MV-4-11 (cell line): ENCODE measurements around the gene RNF112.

Source experiments
- DNase-seq: peaks from one replicate; lab custom pipeline; 2025; lab: John Stamatoyannopoulos, UW

The RNF112 gene

GRCh38 chr17:19387921-19388521, 23.0 kb upstream of the RNF112 start:
- DNase-seq: no peak

GRCh38 chr17:19388791-19389785, 21.9 kb upstream of the RNF112 start:
- no peak for DNase-seq

- no peak for DNase-seq
Observed at GRCh38 chr17:19390951-19391350, 20.1 kb upstream of the RNF112 start.

- DNase-seq: no peak
Observed at GRCh38 chr17:19391432-19391831, 19.6 kb upstream of the RNF112 start.

GRCh38 chr17:19392303-19392702, 18.7 kb upstream of the RNF112 start:
- DNase-seq: no peak

- DNase-seq: no peak
Observed at GRCh38 chr17:19397556-19398041, 13.4 kb upstream of the RNF112 start.

- DNase-seq: peak; percentile 81
Observed at GRCh38 chr17:19398301-19399181, 12.5 kb upstream of the RNF112 start.

GRCh38 chr17:19399750-19400450, 11.1 kb upstream of the RNF112 start:
- no peak for DNase-seq

GRCh38 chr17:19401321-19402010, 9.6 kb upstream of the RNF112 start:
- no peak for DNase-seq

GRCh38 chr17:19402171-19402570, 8.9 kb upstream of the RNF112 start:
- DNase-seq: no peak

GRCh38 chr17:19403021-19403420, 8.0 kb upstream of the RNF112 start:
- DNase-seq: no peak

- DNase-seq: no peak
Observed at GRCh38 chr17:19404264-19404663, 6.8 kb upstream of the RNF112 start.

GRCh38 chr17:19405114-19405513, 5.9 kb upstream of the RNF112 start:
- DNase-seq: no peak

- DNase-seq: no peak
Observed at GRCh38 chr17:19407601-19408345, 3.3 kb upstream of the RNF112 start.

GRCh38 chr17:19408346-19408710, 2.7 kb upstream of the RNF112 start:
- DNase-seq: no peak

GRCh38 chr17:19409066-19409465, 2.0 kb upstream of the RNF112 start:
- DNase-seq: no peak

- no peak for DNase-seq
Observed at GRCh38 chr17:19409509-19409908, 1.5 kb upstream of the RNF112 start.

- DNase-seq: no peak
Observed at GRCh38 chr17:19410091-19410490, 941 bp upstream of the RNF112 start.

GRCh38 chr17:19411631-19412030, 599 bp downstream of the RNF112 start:
- no peak for DNase-seq

GRCh38 chr17:19412510-19412909, 1.5 kb downstream of the RNF112 start:
- DNase-seq: no peak
